OCI-LY3 (cell line): ENCODE results near the gene RERE.
"Not testable (repeated sequence)": the region's sequence is repeated elsewhere in the genome, so short reads cannot be mapped to it uniquely, and the experiment has no call there.

ENCODE experiments used
- H2AFZ ChIP-seq: fragments of 200-600, 300-600 bp; shearing (Covaris generic); 2 replicates; pipeline ENCODE4 v1.6.0; 2014; ENCODE audit warnings: antibody characterized with exemption, low read depth, low read length
- H3K27ac ChIP-seq: fragments of 200-600, 300-600 bp; sonication (generic); 2 replicates; pipeline ENCODE4 v1.5.1; 2014; ENCODE audit warnings: mild to moderate bottlenecking, low read length, moderate library complexity, mixed read lengths
- H3K27me3 ChIP-seq: fragments of 200-600, 300-600 bp; sonication (generic); 2 replicates; pipeline ENCODE4 v1.6.1; 2014; ENCODE audit warnings: low read depth, low read length, mixed read lengths
- H3K36me3 ChIP-seq: fragments of 200-600, 300-600 bp; sonication (generic); replicated peaks from 2 replicates; pipeline ENCODE3; 2014; ENCODE audit warnings: low read depth, low read length, mixed read lengths
- H3K4me1 ChIP-seq: fragments of 300-600, 200-600 bp; sonication (generic); 2 replicates; pipeline ENCODE4 v1.6.1; 2014; ENCODE audit warnings: low read length, mixed read lengths
- H3K4me2 ChIP-seq: fragments of 200-600, 300-600 bp; sonication (generic); 2 replicates; pipeline ENCODE4 v1.6.1; 2014; ENCODE audit warnings: low read length, mixed read lengths
- H3K4me3 ChIP-seq: fragments of 300-600, 200-600 bp; sonication (generic); 2 replicates; pipeline ENCODE4 v1.5.1; 2014; ENCODE audit warnings: antibody characterized with exemption, mild to moderate bottlenecking, low read length, moderate library complexity
- H3K79me2 ChIP-seq: fragments of 300-600, 200-600 bp; shearing (Covaris generic); 2 replicates; pipeline ENCODE4 v1.6.1; 2014; ENCODE audit warnings: mild to moderate bottlenecking, low read length, mixed read lengths
- H3K9ac ChIP-seq: fragments of 300-600, 200-600 bp; shearing (Covaris generic); 2 replicates; pipeline ENCODE4 v1.6.0; 2014; ENCODE audit warnings: mild to moderate bottlenecking, low read length, moderate library complexity
- H3K9me3 ChIP-seq: fragments of 200-600, 300-600 bp; shearing (Covaris generic); 2 replicates; pipeline ENCODE4 v1.6.1; 2014; ENCODE audit warnings: low read length, mixed read lengths; ENCODE audit not compliant: insufficient read depth
- H4K20me1 ChIP-seq: fragments of 200-600, 300-600 bp; sonication (generic); 2 replicates; pipeline ENCODE4 v1.6.1; 2016; ENCODE audit warnings: low read length, mixed read lengths; ENCODE audit not compliant: insufficient read depth
- EZH2phosphoT487 ChIP-seq: fragments of 200-600 bp; shearing (Covaris generic); IDR thresholded peaks from 2 replicates; pipeline ENCODE4 v1.6.1; 2018; ENCODE audit warnings: antibody characterized with exemption, mixed run types, low read depth
- TF ChIP-seq, protein P1 (sequence below): fragments of 200-600, 300-600 bp; sonication (generic); IDR thresholded peaks from 2 replicates; pipeline ENCODE4 v1.5.1; 2014; ENCODE audit warnings: antibody characterized with exemption, low read length, low read depth

Gene RERE

DNA sequence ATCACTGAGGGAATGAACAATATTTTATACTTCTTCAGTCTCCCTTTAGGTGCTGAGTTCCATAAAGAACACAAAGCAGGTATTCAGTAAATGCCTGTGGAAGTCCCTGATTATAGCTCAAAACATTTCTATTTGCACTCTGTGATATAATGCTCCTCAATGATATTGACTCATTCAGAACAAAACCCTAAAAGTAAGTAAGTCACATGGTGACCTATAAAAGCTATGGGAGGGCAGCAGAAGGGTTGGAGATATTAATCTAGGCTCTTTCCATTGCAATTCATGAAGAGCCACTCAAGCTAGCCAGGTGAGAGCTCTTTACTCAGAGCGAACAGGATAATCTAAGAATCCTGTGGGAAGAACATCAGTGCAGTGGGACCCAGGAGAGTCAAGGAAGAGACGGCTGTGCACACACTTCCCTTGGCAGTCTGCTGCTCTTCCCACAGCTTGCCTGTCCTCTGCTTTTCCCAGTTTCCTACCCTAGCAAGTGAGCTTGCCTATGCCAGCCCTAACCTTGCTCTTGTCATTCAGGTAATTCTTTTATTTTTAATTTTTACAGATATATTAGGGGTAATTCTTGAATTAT is 197.4 kb downstream of the RERE start:
- not testable (repeated sequence) for H3K79me2 ChIP-seq, H4K20me1 ChIP-seq, H3K9me3 ChIP-seq, H3K4me3 ChIP-seq, H2AFZ ChIP-seq, H3K4me2 ChIP-seq, H3K9ac ChIP-seq, H3K27me3 ChIP-seq, H3K36me3 ChIP-seq, H3K27ac ChIP-seq
- peaks cover 20% of the 10 kb centered on the region for H3K4me1 ChIP-seq

DNA sequence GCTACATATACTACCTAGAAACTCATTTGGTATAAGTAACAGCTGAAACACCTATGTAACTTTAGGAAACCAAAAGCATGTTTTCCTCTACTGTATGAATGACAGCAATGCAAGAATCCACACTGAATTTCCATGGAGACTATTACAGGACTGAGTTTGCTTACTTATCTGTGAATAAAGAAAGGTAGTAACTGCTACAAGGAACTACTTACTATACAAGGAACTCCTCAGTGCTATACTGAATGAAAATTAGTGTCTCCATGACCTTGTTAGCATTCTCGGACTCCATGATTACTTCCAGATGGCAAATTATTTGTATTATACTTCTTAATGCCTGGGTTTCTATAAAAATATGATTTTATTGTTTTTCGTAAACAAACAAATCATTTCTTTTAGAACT is 198.0 kb downstream of the RERE start:
- H3K4me3 ChIP-seq, H3K27ac ChIP-seq, H3K79me2 ChIP-seq, H3K36me3 ChIP-seq, H3K9me3 ChIP-seq, H3K4me2 ChIP-seq, H4K20me1 ChIP-seq, H2AFZ ChIP-seq, H3K9ac ChIP-seq, H3K27me3 ChIP-seq: not testable (repeated sequence)
- H3K4me1 ChIP-seq, result peaks cover 14% of the 10 kb centered on the region

DNA sequence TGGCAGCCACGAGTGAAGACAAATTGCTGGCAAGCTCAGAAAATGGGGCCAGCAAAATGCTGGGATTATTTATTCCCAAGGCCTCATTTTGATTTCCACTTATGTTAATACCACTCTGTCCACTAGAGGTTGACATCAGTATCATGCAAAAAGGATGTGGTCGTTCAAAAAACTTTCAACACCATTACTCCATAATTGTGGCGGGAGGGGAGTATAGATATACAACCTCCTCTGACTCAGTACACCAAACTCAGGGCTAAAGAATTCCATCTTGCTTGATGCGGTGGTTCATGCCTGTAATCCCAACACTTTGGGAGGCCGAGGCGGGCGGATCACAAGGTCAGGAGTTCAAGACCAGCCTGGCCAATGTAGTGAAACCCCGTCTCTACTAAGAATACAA is 200.6 kb downstream of the RERE start:
- not testable (repeated sequence) for H3K9ac ChIP-seq, H3K4me3 ChIP-seq, H3K79me2 ChIP-seq, H3K27me3 ChIP-seq, H3K36me3 ChIP-seq, H3K27ac ChIP-seq, H3K9me3 ChIP-seq, H3K4me1 ChIP-seq, H4K20me1 ChIP-seq, H3K4me2 ChIP-seq, H2AFZ ChIP-seq

DNA sequence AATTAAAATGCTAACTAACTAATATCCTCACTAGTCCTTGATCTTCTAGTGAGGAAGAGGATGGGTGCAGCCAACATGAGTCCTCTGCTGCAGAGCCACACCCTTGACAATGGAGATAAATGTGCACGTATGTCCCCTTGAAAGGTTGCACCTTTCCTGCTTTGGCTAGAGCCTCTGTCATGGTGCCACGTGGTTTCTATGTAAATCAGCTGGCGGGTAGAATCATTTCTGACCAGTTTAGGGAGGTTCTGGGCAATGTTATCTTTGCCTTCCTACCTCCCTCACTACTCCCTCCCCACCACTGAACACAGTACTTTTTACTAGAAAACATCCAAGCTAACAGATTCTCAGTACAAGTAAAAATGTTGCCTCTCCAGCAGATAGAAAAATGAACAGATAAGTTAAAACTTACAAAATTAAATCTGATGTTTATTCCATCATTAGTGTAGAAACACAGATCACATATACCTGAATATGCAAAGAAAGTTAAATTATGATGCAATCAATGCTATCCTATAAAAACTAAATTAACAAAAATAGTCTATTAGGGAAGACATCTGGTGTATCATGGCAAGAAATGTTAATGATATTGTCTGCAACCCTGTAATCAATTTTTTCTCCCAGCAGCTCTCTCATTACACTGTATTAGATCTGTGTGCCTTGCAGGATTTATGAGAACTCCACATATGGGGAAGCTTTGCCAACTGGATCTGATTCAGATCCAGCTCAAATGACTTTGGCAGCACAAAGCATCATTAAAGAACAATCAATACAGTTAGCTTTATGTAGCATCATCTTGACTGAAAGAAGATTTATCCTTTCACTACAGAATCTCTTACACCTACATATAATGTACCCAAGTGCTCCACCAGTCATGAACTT is 205.6 kb downstream of the RERE start:
- not testable (repeated sequence) for H3K4me2 ChIP-seq, H3K9me3 ChIP-seq, H3K4me3 ChIP-seq, H3K4me1 ChIP-seq, H4K20me1 ChIP-seq, H3K79me2 ChIP-seq, H3K27ac ChIP-seq, H3K36me3 ChIP-seq, H2AFZ ChIP-seq, H3K9ac ChIP-seq, H3K27me3 ChIP-seq

DNA sequence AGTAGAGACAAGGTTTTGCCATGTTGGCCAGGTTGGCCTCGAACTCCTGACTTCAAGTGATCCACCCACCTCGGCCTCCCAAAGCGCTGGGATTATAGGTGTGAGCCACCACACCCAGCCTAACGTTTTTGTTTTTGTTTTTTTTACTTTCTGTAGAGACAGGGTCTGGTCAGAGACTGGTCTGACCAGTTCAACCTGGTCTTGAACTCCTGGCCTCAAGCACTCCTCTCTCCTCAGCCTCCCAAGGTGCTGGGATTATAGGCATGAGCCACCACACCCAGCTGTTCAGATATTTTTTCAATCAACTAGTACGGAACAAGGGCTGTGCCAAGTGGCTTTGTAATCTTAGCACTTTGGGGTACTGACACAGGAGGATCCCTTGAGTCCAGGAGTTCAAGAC is 209.5 kb downstream of the RERE start:
- H3K9me3 ChIP-seq, result no peaks in the 10 kb centered on the region
- no peak overlapping the region for H3K27ac ChIP-seq
- no peaks in the 10 kb centered on the region for H4K20me1 ChIP-seq
- peaks cover 11% of the 10 kb centered on the region for H3K79me2 ChIP-seq
- no peak overlapping the region for H2AFZ ChIP-seq
- no peak overlapping the region for H3K9ac ChIP-seq
- H3K4me1 ChIP-seq, result peaks cover 21% of the 10 kb centered on the region
- H3K36me3 ChIP-seq, result no peaks in the 10 kb centered on the region
- no peak overlapping the region for H3K4me3 ChIP-seq
- H3K4me2 ChIP-seq, result no peak overlapping the region
- H3K27me3 ChIP-seq, result no peaks in the 10 kb centered on the region
- no peak for TF ChIP-seq EZH2phosphoT487
- TF ChIP-seq, protein P1, sequence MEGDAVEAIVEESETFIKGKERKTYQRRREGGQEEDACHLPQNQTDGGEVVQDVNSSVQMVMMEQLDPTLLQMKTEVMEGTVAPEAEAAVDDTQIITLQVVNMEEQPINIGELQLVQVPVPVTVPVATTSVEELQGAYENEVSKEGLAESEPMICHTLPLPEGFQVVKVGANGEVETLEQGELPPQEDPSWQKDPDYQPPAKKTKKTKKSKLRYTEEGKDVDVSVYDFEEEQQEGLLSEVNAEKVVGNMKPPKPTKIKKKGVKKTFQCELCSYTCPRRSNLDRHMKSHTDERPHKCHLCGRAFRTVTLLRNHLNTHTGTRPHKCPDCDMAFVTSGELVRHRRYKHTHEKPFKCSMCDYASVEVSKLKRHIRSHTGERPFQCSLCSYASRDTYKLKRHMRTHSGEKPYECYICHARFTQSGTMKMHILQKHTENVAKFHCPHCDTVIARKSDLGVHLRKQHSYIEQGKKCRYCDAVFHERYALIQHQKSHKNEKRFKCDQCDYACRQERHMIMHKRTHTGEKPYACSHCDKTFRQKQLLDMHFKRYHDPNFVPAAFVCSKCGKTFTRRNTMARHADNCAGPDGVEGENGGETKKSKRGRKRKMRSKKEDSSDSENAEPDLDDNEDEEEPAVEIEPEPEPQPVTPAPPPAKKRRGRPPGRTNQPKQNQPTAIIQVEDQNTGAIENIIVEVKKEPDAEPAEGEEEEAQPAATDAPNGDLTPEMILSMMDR, result no peak
